H9 (cell line): ENCODE data around the gene MTA1. TPM values are rescaled to one million over a fixed set of nuclear protein-coding genes. Genes with fewer than 3 reads are reported as not detected.
A peak's percentile ranks its signal among the peaks of the same experiment; 100 is the strongest.

Experiments
- DNase-seq: peaks from one replicate; pipeline ENCODE4 v3.0.0-alpha.2; 2017
- H2AFZ ChIP-seq: one replicate; pipeline ENCODE4 v1.6.1; 2013; ENCODE audit warnings: mild to moderate bottlenecking, low read length, control low read depth, moderate library complexity
- H2AK5ac ChIP-seq: 2 replicates; pipeline ENCODE4 v1.6.1; 2013; ENCODE audit warnings: low read length, control low read depth, mixed read lengths; ENCODE audit not compliant: insufficient read length
- H2BK120ac ChIP-seq: one replicate; pipeline ENCODE4 v1.6.1; 2013; ENCODE audit warnings: low read depth, mild to moderate bottlenecking, low read length, control low read depth, inconsistent platforms; ENCODE audit not compliant: poor library complexity, severe bottlenecking
- H2BK12ac ChIP-seq: 2 replicates; pipeline ENCODE4 v1.6.1; 2013; ENCODE audit warnings: low read length, control low read depth, mixed read lengths, low read depth; ENCODE audit not compliant: insufficient read length
- H2BK15ac ChIP-seq: 2 replicates; pipeline ENCODE4 v1.6.1; 2013; ENCODE audit warnings: low read depth, low read length, control low read depth
- H2BK20ac ChIP-seq: one replicate; pipeline ENCODE4 v1.6.1; 2013; ENCODE audit warnings: low read depth, mild to moderate bottlenecking, low read length, control low read depth, inconsistent platforms; ENCODE audit not compliant: poor library complexity, severe bottlenecking
- H2BK5ac ChIP-seq: 2 replicates; pipeline ENCODE4 v1.6.1; 2013; ENCODE audit warnings: low read length, control low read depth, mixed read lengths; ENCODE audit not compliant: insufficient read length
- H3K14ac ChIP-seq: 2 replicates; pipeline ENCODE4 v1.6.1; 2013; ENCODE audit warnings: low read length, control low read depth; ENCODE audit not compliant: insufficient read depth
- H3K18ac ChIP-seq: 2 replicates; pipeline ENCODE4 v1.6.1; 2013; ENCODE audit warnings: low read depth, mild to moderate bottlenecking, mixed read lengths, low read length, control low read depth; ENCODE audit not compliant: insufficient read length
- H3K23ac ChIP-seq: 2 replicates; pipeline ENCODE4 v1.6.1; 2013; ENCODE audit warnings: low read length, control low read depth, mixed read lengths, low read depth; ENCODE audit not compliant: insufficient read length
- H3K23me2 ChIP-seq: 2 replicates; pipeline ENCODE4 v1.6.1; 2013; ENCODE audit warnings: low read depth, mild to moderate bottlenecking, mixed read lengths, low read length, control low read depth; ENCODE audit not compliant: insufficient read length, poor library complexity, severe bottlenecking
- H3K27ac ChIP-seq: 2 replicates; pipeline ENCODE4 v1.5.1; 2013; ENCODE audit warnings: low read length, control low read depth, mixed read lengths, low read depth; ENCODE audit not compliant: insufficient read length
- H3K27me3 ChIP-seq: 2 replicates; pipeline ENCODE4 v1.6.1; 2013; ENCODE audit warnings: low read length, control low read depth, inconsistent platforms; ENCODE audit not compliant: insufficient read depth
- H3K4ac ChIP-seq: 2 replicates; pipeline ENCODE4 v1.6.1; 2013; ENCODE audit warnings: low read depth, mild to moderate bottlenecking, control low read depth, inconsistent platforms, low read length, moderate library complexity
- H3K4me1 ChIP-seq: 2 replicates; pipeline ENCODE4 v1.6.1; 2013; ENCODE audit warnings: low read length, control low read depth, inconsistent platforms; ENCODE audit not compliant: insufficient read depth
- H3K4me2 ChIP-seq: 2 replicates; pipeline ENCODE4 v1.6.1; 2013; ENCODE audit warnings: low read length, control low read depth, mixed read lengths; ENCODE audit not compliant: insufficient read length, insufficient read depth
- H3K56ac ChIP-seq: 2 replicates; pipeline ENCODE4 v1.6.1; 2013; ENCODE audit warnings: low read depth, mild to moderate bottlenecking, mixed read lengths, low read length, control low read depth; ENCODE audit not compliant: insufficient read length
- H3K79me1 ChIP-seq: 2 replicates; pipeline ENCODE4 v1.6.1; 2013; ENCODE audit warnings: low read depth, mild to moderate bottlenecking, moderate library complexity, low read length, control low read depth, inconsistent platforms; ENCODE audit not compliant: insufficient read depth, poor library complexity, severe bottlenecking
- H3K79me2 ChIP-seq: 2 replicates; pipeline ENCODE4 v1.6.1; 2013; ENCODE audit warnings: low read length, control low read depth, inconsistent platforms; ENCODE audit not compliant: insufficient read depth
- H3K9ac ChIP-seq: 2 replicates; pipeline ENCODE4 v1.6.1; 2013; ENCODE audit warnings: low read length, control low read depth, mixed read lengths; ENCODE audit not compliant: insufficient read length; ENCODE audit errors: extremely low read depth
- H3K9me3 ChIP-seq: one replicate; pipeline ENCODE4 v1.6.1; 2013; ENCODE audit warnings: low read depth, low read length, inconsistent platforms; ENCODE audit not compliant: control insufficient read depth
- H3T11ph ChIP-seq: one replicate; pipeline ENCODE4 v1.6.1; 2013; ENCODE audit warnings: mild to moderate bottlenecking, low read length, control low read depth, inconsistent platforms
- H4K20me1 ChIP-seq: one replicate; pipeline ENCODE4 v1.6.1; 2013; ENCODE audit not compliant: control insufficient read depth, insufficient read length, insufficient read depth
- H4K5ac ChIP-seq: 2 replicates; pipeline ENCODE4 v1.6.1; 2013; ENCODE audit warnings: low read depth, mild to moderate bottlenecking, mixed read lengths, low read length, control low read depth; ENCODE audit not compliant: insufficient read length
- H4K8ac ChIP-seq: replicated peaks from 2 replicates; pipeline ENCODE4 v1.6.1; 2013; ENCODE audit warnings: low read length, control low read depth, mixed read lengths, low read depth; ENCODE audit not compliant: insufficient read length
- H4K91ac ChIP-seq: 2 replicates; pipeline ENCODE4 v1.6.1; 2013; ENCODE audit warnings: low read depth, mild to moderate bottlenecking, moderate library complexity, mixed read lengths, low read length, control low read depth; ENCODE audit not compliant: insufficient read length
- H3K27ac Mint-ChIP-seq, 3 experiments: 2 replicates in 2 of 3; 3 replicates in 1 of 3; pipeline ENCODE4 v1.8.0; 2020 to 2021; ENCODE audit warnings: mixed read lengths in 3 of 3, mild to moderate bottlenecking in 1 of 3, moderate library complexity in 1 of 3
- H3K27me3 Mint-ChIP-seq: 2 replicates; pipeline ENCODE4 v1.8.0; 2021; ENCODE audit warnings: low read depth, mild to moderate bottlenecking, moderate library complexity, mixed read lengths
- H3K36me3 Mint-ChIP-seq, 3 experiments: 2 replicates in 2 of 3; 3 replicates in 1 of 3; pipeline ENCODE4 v1.8.0; 2020 to 2021; ENCODE audit warnings: low read depth in 3 of 3, mixed read lengths in 3 of 3; ENCODE audit not compliant: insufficient read depth in 1 of 3
- H3K4me1 Mint-ChIP-seq, 2 experiments: 2 replicates each; pipeline ENCODE4 v1.8.0; 2020; ENCODE audit warnings: mixed read lengths in 2 of 2
- H3K4me3 Mint-ChIP-seq, 2 experiments: 2 replicates in 1 of 2; 3 replicates in 1 of 2; pipeline ENCODE4 v1.8.0; 2020 to 2021; ENCODE audit warnings: mild to moderate bottlenecking in 2 of 2, mixed read lengths in 2 of 2, moderate library complexity in 1 of 2
- H3K9me3 Mint-ChIP-seq, 2 experiments: 2 replicates in 1 of 2; 3 replicates in 1 of 2; pipeline ENCODE4 v1.8.0; 2020; ENCODE audit warnings: mild to moderate bottlenecking in 2 of 2, mixed read lengths in 2 of 2, moderate library complexity in 1 of 2
- WGBS: extraction: QIAGEN DNeasy Blood & Tissue Kit; methylation state at CpG from one replicate; pipeline ENCODE4 v1.1.7; 2013; ENCODE audit warnings: missing lambda C conversion rate, low lambda C conversion rate, mixed read lengths; ENCODE audit not compliant: insufficient read length; ENCODE audit errors: extremely low coverage; 5-methylcytosine and 5-hydroxymethylcytosine counted together
- total RNA-seq: library from RNA; stranded (reverse); gene quantifications from 2 replicates; pipeline ENCODE4 v1.2.1, GENCODE V29; 2021
- TF ChIP-seq, protein P1 (sequence below): fragments of 200-600 bp; sonication (generic); conservative IDR thresholded peaks from 3 replicates; pipeline ENCODE4 v1.8.0; 2021; ENCODE audit warnings: antibody characterized with exemption, mild to moderate bottlenecking

MTA1 gene
- total RNA-seq, 1 experiment from 2014 or later: 230 TPM

DNA sequence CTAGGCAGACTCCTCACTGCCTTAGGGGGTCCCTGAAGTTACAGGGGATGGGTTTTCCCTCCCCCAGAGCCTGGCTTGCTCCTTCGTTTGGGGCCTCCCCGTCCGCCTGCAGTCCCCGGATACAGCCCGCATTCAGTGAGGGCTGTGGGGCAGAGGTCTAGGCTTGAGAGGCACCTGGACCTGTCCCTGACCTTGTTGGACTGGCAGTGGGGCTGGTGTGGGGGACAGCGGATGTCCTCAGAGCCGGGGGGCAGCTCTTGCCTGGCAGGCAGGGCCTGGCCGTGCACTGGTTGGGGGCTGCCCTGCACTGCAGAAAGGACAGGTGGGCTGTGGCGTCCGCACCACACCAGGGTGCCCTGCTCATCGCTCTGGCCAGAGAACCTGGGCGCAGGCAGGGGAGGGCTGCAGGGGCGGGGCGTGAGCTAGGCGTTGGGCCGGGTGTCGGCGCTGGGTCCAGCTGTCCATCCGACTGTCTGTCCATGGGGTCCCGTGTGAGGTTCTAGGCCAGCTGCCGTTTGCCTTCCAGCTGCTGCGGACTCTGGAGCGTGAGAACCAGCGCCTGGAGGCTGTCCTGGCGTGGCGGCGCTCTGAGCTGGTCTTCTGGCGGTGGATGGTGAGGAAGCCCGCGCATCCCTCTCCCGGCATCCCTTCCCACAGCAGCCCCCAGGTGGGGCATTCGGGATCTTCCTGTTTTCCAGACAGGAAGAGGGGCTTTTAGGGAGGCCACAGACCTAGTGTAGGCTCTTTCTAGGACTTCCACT is 77.4 kb downstream of the MTA1 start:
- Histone ChIP-seq H3K18ac (no peak overlapping the region), H2BK20ac (no peak overlapping the region), H2BK15ac (no peak overlapping the region), H3K56ac (no peak overlapping the region), H3K23me2 (no peaks in the 10 kb centered on the region), H3K79me2 (no peaks in the 10 kb centered on the region), H4K5ac (no peak overlapping the region), H2BK12ac (no peak overlapping the region), H4K91ac (no peak overlapping the region), H3K4me1 (no peaks in the 10 kb centered on the region), H2AFZ (no peak overlapping the region), H3K9me3 (no peaks in the 10 kb centered on the region), H3K4me2 (no peak overlapping the region), H2BK5ac (no peak overlapping the region), H4K8ac (no peak overlapping the region), H2AK5ac (no peak overlapping the region), H3K4ac (no peak overlapping the region), H3K14ac (no peak overlapping the region; the same call in 1 of the 2 replicates), H3K9ac (no peak overlapping the region), H3K23ac (no peak overlapping the region), H3K27me3 (no peaks in the 10 kb centered on the region), H3T11ph (no peak overlapping the region), H4K20me1 (no peaks in the 10 kb centered on the region), H2BK120ac (no peak overlapping the region), H3K79me1 (no peaks in the 10 kb centered on the region), H3K27ac (no peak overlapping the region)
- Mint-ChIP-seq H3K4me3 (no peak overlapping the region), H3K4me1 (peaks cover 0 to 6% of the 10 kb centered on the region in 2 experiments; a peak in 2 of 4 replicates), H3K9me3 (no peaks in the 10 kb centered on the region; a peak in 1 of 5 replicates), H3K27ac (no peak overlapping the region), H3K27me3 (no peaks in the 10 kb centered on the region), H3K36me3 (peaks cover 0 to 5% (median 0%) of the 10 kb centered on the region in 3 experiments; a peak in 2 of 7 replicates)
- no CpG with 5 or more reads among the region's 32 CpGs for WGBS
- TF ChIP-seq, protein P1, sequence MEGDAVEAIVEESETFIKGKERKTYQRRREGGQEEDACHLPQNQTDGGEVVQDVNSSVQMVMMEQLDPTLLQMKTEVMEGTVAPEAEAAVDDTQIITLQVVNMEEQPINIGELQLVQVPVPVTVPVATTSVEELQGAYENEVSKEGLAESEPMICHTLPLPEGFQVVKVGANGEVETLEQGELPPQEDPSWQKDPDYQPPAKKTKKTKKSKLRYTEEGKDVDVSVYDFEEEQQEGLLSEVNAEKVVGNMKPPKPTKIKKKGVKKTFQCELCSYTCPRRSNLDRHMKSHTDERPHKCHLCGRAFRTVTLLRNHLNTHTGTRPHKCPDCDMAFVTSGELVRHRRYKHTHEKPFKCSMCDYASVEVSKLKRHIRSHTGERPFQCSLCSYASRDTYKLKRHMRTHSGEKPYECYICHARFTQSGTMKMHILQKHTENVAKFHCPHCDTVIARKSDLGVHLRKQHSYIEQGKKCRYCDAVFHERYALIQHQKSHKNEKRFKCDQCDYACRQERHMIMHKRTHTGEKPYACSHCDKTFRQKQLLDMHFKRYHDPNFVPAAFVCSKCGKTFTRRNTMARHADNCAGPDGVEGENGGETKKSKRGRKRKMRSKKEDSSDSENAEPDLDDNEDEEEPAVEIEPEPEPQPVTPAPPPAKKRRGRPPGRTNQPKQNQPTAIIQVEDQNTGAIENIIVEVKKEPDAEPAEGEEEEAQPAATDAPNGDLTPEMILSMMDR: no peak
- DNase-seq: peak; percentile 25
